H9 (cell line): ENCODE results near the gene SMYD4. TPM values are rescaled to one million over a fixed set of nuclear protein-coding genes. Genes with fewer than 3 reads are reported as not detected.

Source experiments
- DNase-seq: peaks from one replicate; pipeline ENCODE4 v3.0.0-alpha.2; 2017
- H2AFZ ChIP-seq: one replicate; pipeline ENCODE4 v1.6.1; 2013; ENCODE audit warnings: mild to moderate bottlenecking, low read length, control low read depth, moderate library complexity
- H2AK5ac ChIP-seq: 2 replicates; pipeline ENCODE4 v1.6.1; 2013; ENCODE audit warnings: low read length, control low read depth, mixed read lengths; ENCODE audit not compliant: insufficient read length
- H2BK120ac ChIP-seq: one replicate; pipeline ENCODE4 v1.6.1; 2013; ENCODE audit warnings: low read depth, mild to moderate bottlenecking, low read length, control low read depth, inconsistent platforms; ENCODE audit not compliant: poor library complexity, severe bottlenecking
- H2BK12ac ChIP-seq: 2 replicates; pipeline ENCODE4 v1.6.1; 2013; ENCODE audit warnings: low read length, control low read depth, mixed read lengths, low read depth; ENCODE audit not compliant: insufficient read length
- H2BK15ac ChIP-seq: 2 replicates; pipeline ENCODE4 v1.6.1; 2013; ENCODE audit warnings: low read depth, low read length, control low read depth
- H2BK20ac ChIP-seq: one replicate; pipeline ENCODE4 v1.6.1; 2013; ENCODE audit warnings: low read depth, mild to moderate bottlenecking, low read length, control low read depth, inconsistent platforms; ENCODE audit not compliant: poor library complexity, severe bottlenecking
- H2BK5ac ChIP-seq: 2 replicates; pipeline ENCODE4 v1.6.1; 2013; ENCODE audit warnings: low read length, control low read depth, mixed read lengths; ENCODE audit not compliant: insufficient read length
- H3K14ac ChIP-seq: 2 replicates; pipeline ENCODE4 v1.6.1; 2013; ENCODE audit warnings: low read length, control low read depth; ENCODE audit not compliant: insufficient read depth
- H3K18ac ChIP-seq: 2 replicates; pipeline ENCODE4 v1.6.1; 2013; ENCODE audit warnings: low read depth, mild to moderate bottlenecking, mixed read lengths, low read length, control low read depth; ENCODE audit not compliant: insufficient read length
- H3K23ac ChIP-seq: 2 replicates; pipeline ENCODE4 v1.6.1; 2013; ENCODE audit warnings: low read length, control low read depth, mixed read lengths, low read depth; ENCODE audit not compliant: insufficient read length
- H3K23me2 ChIP-seq: 2 replicates; pipeline ENCODE4 v1.6.1; 2013; ENCODE audit warnings: low read depth, mild to moderate bottlenecking, mixed read lengths, low read length, control low read depth; ENCODE audit not compliant: insufficient read length, poor library complexity, severe bottlenecking
- H3K27ac ChIP-seq: 2 replicates; pipeline ENCODE4 v1.5.1; 2013; ENCODE audit warnings: low read length, control low read depth, mixed read lengths, low read depth; ENCODE audit not compliant: insufficient read length
- H3K27me3 ChIP-seq: 2 replicates; pipeline ENCODE4 v1.6.1; 2013; ENCODE audit warnings: low read length, control low read depth, inconsistent platforms; ENCODE audit not compliant: insufficient read depth
- H3K4ac ChIP-seq: 2 replicates; pipeline ENCODE4 v1.6.1; 2013; ENCODE audit warnings: low read depth, mild to moderate bottlenecking, control low read depth, inconsistent platforms, low read length, moderate library complexity
- H3K4me1 ChIP-seq: 2 replicates; pipeline ENCODE4 v1.6.1; 2013; ENCODE audit warnings: low read length, control low read depth, inconsistent platforms; ENCODE audit not compliant: insufficient read depth
- H3K4me2 ChIP-seq: 2 replicates; pipeline ENCODE4 v1.6.1; 2013; ENCODE audit warnings: low read length, control low read depth, mixed read lengths; ENCODE audit not compliant: insufficient read length, insufficient read depth
- H3K56ac ChIP-seq: 2 replicates; pipeline ENCODE4 v1.6.1; 2013; ENCODE audit warnings: low read depth, mild to moderate bottlenecking, mixed read lengths, low read length, control low read depth; ENCODE audit not compliant: insufficient read length
- H3K79me1 ChIP-seq: 2 replicates; pipeline ENCODE4 v1.6.1; 2013; ENCODE audit warnings: low read depth, mild to moderate bottlenecking, moderate library complexity, low read length, control low read depth, inconsistent platforms; ENCODE audit not compliant: insufficient read depth, poor library complexity, severe bottlenecking
- H3K79me2 ChIP-seq: 2 replicates; pipeline ENCODE4 v1.6.1; 2013; ENCODE audit warnings: low read length, control low read depth, inconsistent platforms; ENCODE audit not compliant: insufficient read depth
- H3K9ac ChIP-seq: 2 replicates; pipeline ENCODE4 v1.6.1; 2013; ENCODE audit warnings: low read length, control low read depth, mixed read lengths; ENCODE audit not compliant: insufficient read length; ENCODE audit errors: extremely low read depth
- H3K9me3 ChIP-seq: one replicate; pipeline ENCODE4 v1.6.1; 2013; ENCODE audit warnings: low read depth, low read length, inconsistent platforms; ENCODE audit not compliant: control insufficient read depth
- H3T11ph ChIP-seq: one replicate; pipeline ENCODE4 v1.6.1; 2013; ENCODE audit warnings: mild to moderate bottlenecking, low read length, control low read depth, inconsistent platforms
- H4K20me1 ChIP-seq: one replicate; pipeline ENCODE4 v1.6.1; 2013; ENCODE audit not compliant: control insufficient read depth, insufficient read length, insufficient read depth
- H4K5ac ChIP-seq: 2 replicates; pipeline ENCODE4 v1.6.1; 2013; ENCODE audit warnings: low read depth, mild to moderate bottlenecking, mixed read lengths, low read length, control low read depth; ENCODE audit not compliant: insufficient read length
- H4K8ac ChIP-seq: replicated peaks from 2 replicates; pipeline ENCODE4 v1.6.1; 2013; ENCODE audit warnings: low read length, control low read depth, mixed read lengths, low read depth; ENCODE audit not compliant: insufficient read length
- H4K91ac ChIP-seq: 2 replicates; pipeline ENCODE4 v1.6.1; 2013; ENCODE audit warnings: low read depth, mild to moderate bottlenecking, moderate library complexity, mixed read lengths, low read length, control low read depth; ENCODE audit not compliant: insufficient read length
- H3K27ac Mint-ChIP-seq, 3 experiments: 2 replicates in 2 of 3; 3 replicates in 1 of 3; pipeline ENCODE4 v1.8.0; 2020 to 2021; ENCODE audit warnings: mixed read lengths in 3 of 3, mild to moderate bottlenecking in 1 of 3, moderate library complexity in 1 of 3
- H3K27me3 Mint-ChIP-seq: 2 replicates; pipeline ENCODE4 v1.8.0; 2021; ENCODE audit warnings: low read depth, mild to moderate bottlenecking, moderate library complexity, mixed read lengths
- H3K36me3 Mint-ChIP-seq, 3 experiments: 2 replicates in 2 of 3; 3 replicates in 1 of 3; pipeline ENCODE4 v1.8.0; 2020 to 2021; ENCODE audit warnings: low read depth in 3 of 3, mixed read lengths in 3 of 3; ENCODE audit not compliant: insufficient read depth in 1 of 3
- H3K4me1 Mint-ChIP-seq, 2 experiments: 2 replicates each; pipeline ENCODE4 v1.8.0; 2020; ENCODE audit warnings: mixed read lengths in 2 of 2
- H3K4me3 Mint-ChIP-seq, 2 experiments: 2 replicates in 1 of 2; 3 replicates in 1 of 2; pipeline ENCODE4 v1.8.0; 2020 to 2021; ENCODE audit warnings: mild to moderate bottlenecking in 2 of 2, mixed read lengths in 2 of 2, moderate library complexity in 1 of 2
- H3K9me3 Mint-ChIP-seq, 2 experiments: 2 replicates in 1 of 2; 3 replicates in 1 of 2; pipeline ENCODE4 v1.8.0; 2020; ENCODE audit warnings: mild to moderate bottlenecking in 2 of 2, mixed read lengths in 2 of 2, moderate library complexity in 1 of 2
- WGBS: extraction: QIAGEN DNeasy Blood & Tissue Kit; methylation state at CpG from one replicate; pipeline ENCODE4 v1.1.7; 2013; ENCODE audit warnings: missing lambda C conversion rate, low lambda C conversion rate, mixed read lengths; ENCODE audit not compliant: insufficient read length; ENCODE audit errors: extremely low coverage; 5-methylcytosine and 5-hydroxymethylcytosine counted together
- total RNA-seq: library from RNA; stranded (reverse); gene quantifications from 2 replicates; pipeline ENCODE4 v1.2.1, GENCODE V29; 2021
- TF ChIP-seq, protein P1 (sequence below): fragments of 200-600 bp; sonication (generic); conservative IDR thresholded peaks from 3 replicates; pipeline ENCODE4 v1.8.0; 2021; ENCODE audit warnings: antibody characterized with exemption, mild to moderate bottlenecking

The SMYD4 gene
- total RNA-seq, 1 experiment from 2014 or later: 28.8 TPM

DNA sequence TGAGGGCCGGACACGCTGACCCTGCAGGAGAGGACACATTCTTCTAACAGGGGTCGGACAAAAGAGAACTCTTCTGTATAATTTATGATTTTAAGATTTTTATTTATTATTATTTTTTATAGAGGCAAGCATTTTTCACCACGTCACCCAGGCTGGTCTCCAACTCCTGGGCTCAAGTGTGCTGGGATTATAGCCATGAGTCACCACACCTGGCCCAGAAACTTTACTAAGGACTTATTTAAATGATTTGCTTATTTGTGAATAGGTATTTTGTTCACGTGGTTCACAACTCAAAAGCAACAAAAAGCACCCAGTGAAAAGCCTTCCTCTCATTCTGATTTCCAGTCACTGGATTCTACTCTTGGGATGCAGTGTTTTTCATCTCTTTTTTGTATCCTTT lies 70.2 kb downstream of the SMYD4 start:
- Histone ChIP-seq H3K79me2 (no peaks in the 10 kb centered on the region), H2BK20ac (no peak overlapping the region), H2BK120ac (no peak overlapping the region), H4K5ac (no peak overlapping the region), H3K27ac (no peak overlapping the region), H4K8ac (no peak overlapping the region), H2BK15ac (no peak overlapping the region), H3K79me1 (no peaks in the 10 kb centered on the region), H4K20me1 (no peaks in the 10 kb centered on the region), H2AFZ (no peak overlapping the region), H2BK5ac (no peak overlapping the region), H2AK5ac (no peak overlapping the region), H4K91ac (no peak overlapping the region), H3K4ac (no peak overlapping the region), H3K23me2 (peaks cover 5% of the 10 kb centered on the region), H3K18ac (no peak overlapping the region), H3K23ac (no peak overlapping the region), H2BK12ac (no peak overlapping the region), H3K9ac (no peak overlapping the region), H3K4me1 (peaks cover 6% of the 10 kb centered on the region; the same call in 1 of the 2 replicates), H3T11ph (no peak overlapping the region), H3K27me3 (no peaks in the 10 kb centered on the region), H3K56ac (no peak overlapping the region), H3K9me3 (no peaks in the 10 kb centered on the region), H3K4me2 (no peak overlapping the region), H3K14ac (no peak overlapping the region)
- H3K4me3 Mint-ChIP-seq: no peak overlapping the region
- H3K27me3 Mint-ChIP-seq: no peaks in the 10 kb centered on the region; the same call in none of the 2 replicates
- TF ChIP-seq, protein P1, sequence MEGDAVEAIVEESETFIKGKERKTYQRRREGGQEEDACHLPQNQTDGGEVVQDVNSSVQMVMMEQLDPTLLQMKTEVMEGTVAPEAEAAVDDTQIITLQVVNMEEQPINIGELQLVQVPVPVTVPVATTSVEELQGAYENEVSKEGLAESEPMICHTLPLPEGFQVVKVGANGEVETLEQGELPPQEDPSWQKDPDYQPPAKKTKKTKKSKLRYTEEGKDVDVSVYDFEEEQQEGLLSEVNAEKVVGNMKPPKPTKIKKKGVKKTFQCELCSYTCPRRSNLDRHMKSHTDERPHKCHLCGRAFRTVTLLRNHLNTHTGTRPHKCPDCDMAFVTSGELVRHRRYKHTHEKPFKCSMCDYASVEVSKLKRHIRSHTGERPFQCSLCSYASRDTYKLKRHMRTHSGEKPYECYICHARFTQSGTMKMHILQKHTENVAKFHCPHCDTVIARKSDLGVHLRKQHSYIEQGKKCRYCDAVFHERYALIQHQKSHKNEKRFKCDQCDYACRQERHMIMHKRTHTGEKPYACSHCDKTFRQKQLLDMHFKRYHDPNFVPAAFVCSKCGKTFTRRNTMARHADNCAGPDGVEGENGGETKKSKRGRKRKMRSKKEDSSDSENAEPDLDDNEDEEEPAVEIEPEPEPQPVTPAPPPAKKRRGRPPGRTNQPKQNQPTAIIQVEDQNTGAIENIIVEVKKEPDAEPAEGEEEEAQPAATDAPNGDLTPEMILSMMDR: no peak
- no peak overlapping the region for H3K27ac Mint-ChIP-seq
- WGBS: no CpG with 5 or more reads among the region's 5 CpGs
- H3K36me3 Mint-ChIP-seq: no peaks in the 10 kb centered on the region; a peak in 1 of 7 replicates
- H3K9me3 Mint-ChIP-seq: no peaks in the 10 kb centered on the region
- H3K4me1 Mint-ChIP-seq: peaks cover 38 to 39% of the 10 kb centered on the region in 2 experiments
- DNase-seq: no peak
